HEK293T (cell line): Measurements from ENCODE around the gene LYSET.
"Not testable (repeated sequence)": the region's sequence is repeated elsewhere in the genome, so short reads cannot be mapped to it uniquely, and the experiment has no call there.

Experiments used
- ELF4 ChIP-seq: fragments of 450-650 bp; IDR thresholded peaks from 2 replicates; pipeline ENCODE4 v1.6.1; 2017; ENCODE audit warnings: antibody characterized with exemption
- LEF1 ChIP-seq: fragments of 450-650 bp; IDR thresholded peaks from 2 replicates; pipeline ENCODE4 v1.6.1; 2017; ENCODE audit warnings: mild to moderate bottlenecking, borderline replicate concordance
- SUZ12 ChIP-seq: fragments of 450-650 bp; IDR thresholded peaks from 2 replicates; pipeline ENCODE4 v1.6.1; 2016; ENCODE audit warnings: mild to moderate bottlenecking
- TARDBP ChIP-seq: fragments of 450-650 bp; IDR thresholded peaks from 2 replicates; pipeline ENCODE4 v1.6.1; 2016
- ZNF384 ChIP-seq: fragments of 450-650 bp; IDR thresholded peaks from 2 replicates; pipeline ENCODE4 v1.6.1; 2016
- TF ChIP-seq, protein P1 (sequence below): fragments of 450-650 bp; IDR thresholded peaks from 2 replicates; pipeline ENCODE4 v1.6.1; 2016

DNA sequence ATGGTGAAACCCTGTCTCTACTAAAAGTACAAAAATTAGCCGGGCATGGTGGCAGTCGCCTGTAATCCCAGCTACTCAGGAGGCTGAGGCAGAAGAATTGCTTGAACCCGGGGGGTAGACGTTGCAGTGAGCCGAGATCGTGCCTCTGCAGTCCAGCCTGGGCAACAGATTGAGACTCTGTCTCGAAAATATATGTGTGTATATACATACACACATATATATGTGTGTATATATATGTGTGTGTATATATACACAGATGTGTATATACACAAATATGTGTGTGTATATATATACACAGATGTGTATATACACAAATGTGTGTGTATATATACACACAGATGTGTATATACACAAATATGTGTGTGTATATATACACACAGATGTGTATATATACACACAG is 26.8 kb upstream of the LYSET start:
- TF ChIP-seq, protein P1, sequence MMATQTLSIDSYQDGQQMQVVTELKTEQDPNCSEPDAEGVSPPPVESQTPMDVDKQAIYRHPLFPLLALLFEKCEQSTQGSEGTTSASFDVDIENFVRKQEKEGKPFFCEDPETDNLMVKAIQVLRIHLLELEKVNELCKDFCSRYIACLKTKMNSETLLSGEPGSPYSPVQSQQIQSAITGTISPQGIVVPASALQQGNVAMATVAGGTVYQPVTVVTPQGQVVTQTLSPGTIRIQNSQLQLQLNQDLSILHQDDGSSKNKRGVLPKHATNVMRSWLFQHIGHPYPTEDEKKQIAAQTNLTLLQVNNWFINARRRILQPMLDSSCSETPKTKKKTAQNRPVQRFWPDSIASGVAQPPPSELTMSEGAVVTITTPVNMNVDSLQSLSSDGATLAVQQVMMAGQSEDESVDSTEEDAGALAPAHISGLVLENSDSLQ, result not testable (repeated sequence)
- TF ChIP-seq TARDBP, ZNF384, LEF1, SUZ12, ELF4: not testable (repeated sequence)
